HG02678 (cell line): ENCODE results near the gene ANKDD1B.

Experiments used
- ATAC-seq: cut with Tn5 transposase; IDR thresholded peaks from one replicate; pipeline ENCODE4 v1.9.1; 2021; ENCODE audit warnings: mild to moderate bottlenecking, moderate library complexity; ENCODE audit not compliant: unreplicated experiment

Gene ANKDD1B

DNA sequence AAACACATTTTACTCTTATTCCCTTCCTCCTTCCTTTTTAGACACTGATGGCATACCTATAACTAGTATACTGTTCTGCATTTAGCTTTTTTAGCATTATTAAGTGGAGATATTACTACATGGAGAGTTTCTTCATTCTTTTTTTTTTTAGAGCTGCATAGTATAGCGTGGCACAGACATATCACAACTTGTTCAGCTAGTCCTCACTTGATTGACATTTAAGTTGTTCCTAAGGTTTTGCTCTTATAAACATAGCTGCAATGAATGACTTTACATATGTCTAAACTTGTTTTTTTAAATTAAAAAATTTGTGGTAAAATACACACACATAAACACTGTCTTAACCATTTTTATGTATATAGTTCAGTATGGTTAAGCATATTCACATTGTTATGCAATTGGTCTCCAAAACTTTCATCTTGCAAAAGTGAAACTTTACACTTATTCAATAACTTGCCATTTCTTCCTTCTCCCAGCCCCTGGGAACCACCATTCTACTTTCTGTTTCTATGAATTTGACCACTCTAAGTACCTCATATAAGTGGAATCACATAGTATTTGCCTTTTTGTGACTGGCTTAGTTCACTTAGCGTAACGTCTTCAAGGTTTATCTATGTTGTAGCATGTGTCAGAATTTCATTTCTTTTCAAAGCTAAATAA lies 48.7 kb downstream of the ANKDD1B start:
- ATAC-seq = no peak

DNA sequence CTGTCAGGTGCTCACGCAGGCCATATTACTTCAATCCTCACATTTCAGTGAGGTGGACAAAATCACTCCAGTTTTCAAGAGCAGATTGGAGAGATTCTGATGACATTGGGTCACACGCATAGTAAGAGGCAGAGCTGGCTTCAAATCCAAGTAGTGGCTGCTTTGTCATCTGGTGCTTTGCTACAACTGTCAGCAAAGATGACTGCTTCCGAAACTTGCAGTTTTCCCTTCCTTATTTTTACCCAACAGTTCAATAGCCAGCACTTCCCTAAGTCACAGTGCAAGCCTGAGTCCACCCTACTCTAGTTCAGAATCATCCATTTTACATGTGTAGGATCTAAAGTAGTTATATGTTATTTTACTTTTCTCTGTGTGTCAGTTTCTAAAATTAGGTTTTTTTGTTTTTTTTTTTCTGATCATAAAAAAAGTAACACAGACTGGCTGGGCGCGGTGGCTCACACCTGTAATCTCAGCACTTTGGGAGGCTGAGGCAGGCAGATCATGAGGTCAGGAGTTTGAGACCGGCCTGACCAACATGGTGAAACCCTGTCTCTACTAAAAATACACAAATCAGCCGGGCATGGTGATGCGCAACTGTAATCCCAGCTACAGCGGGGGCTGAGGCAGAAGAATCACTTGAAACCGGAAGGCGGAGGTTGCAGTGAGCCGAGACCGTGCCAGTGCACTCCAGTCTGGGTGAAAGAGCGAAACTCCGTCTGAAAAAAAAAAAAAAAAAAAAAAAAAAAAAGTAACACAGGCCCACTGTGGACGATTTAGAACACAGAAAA lies 49.6 kb downstream of the ANKDD1B start:
- no peak for ATAC-seq

DNA sequence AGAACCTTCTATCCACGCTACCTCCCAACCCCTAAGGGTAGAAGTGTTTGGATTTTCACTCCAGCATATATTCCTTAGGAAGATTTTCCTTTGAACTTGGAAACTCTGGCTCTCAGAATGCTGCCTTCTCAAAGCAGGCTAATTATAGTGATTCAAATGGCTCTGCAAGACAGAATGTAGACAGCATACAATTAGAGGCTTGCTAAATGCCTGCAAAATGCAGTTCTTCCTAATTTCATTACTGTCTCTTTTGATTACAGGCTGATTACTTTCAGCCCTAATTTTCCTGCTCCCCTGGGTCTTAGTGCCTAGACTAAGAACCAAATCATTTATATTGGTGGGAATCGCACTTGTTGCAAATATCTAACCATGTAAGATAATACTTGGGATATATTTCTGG lies 50.8 kb downstream of the ANKDD1B start:
- no peak for ATAC-seq

DNA sequence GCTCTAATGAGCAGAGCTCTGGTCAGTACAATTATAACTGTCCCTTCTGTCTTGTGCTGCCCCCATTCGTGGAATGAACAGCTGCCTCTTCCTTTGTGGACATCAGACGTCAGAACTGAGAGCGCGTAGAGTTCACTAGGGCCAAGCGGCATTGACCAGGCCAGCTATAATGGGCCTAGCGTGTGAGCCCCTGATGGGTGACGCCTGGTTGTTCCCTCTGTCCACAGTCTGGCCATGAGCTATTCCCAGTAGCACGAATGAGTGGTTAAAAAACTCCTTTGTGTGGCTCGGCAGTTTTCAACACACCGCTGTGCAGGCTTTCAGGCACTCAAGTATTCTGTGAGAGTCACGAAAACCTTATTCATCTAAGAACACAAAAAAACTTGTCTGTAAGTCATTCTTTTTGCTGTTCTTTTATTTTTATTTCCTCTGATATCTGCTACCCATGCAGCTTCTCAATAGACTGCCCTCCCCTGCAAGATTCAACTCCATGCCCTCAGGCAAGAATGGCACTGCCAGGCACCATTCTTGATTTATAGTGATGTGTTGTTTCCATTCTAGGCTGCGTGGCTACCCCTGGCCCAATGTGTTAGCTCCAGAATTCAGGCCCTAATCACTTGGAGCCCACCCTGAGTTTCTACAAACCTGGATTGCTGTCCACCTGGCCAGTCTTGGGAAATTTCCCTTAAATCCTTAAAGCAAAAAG lies 52.5 kb downstream of the ANKDD1B start:
- ATAC-seq = no peak

DNA sequence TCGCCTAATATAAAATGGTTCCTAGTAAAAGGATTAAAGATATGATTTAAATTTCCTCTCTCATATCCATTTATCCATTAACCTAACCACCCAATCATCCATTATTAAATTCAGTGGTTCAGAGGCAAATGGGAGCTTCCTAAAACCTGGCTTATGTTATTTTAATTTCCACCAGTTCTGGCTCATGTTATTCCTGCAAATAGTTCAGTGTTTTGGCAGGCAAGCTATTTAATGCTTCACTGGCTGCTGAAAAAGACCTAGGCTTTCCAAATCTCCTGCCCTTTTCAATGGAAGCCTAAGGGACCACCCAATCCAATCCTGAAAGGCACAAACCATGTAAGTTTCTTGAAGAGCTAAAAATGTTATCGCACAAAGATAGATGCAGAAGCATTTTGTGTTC lies 53.7 kb downstream of the ANKDD1B start:
- no peak for ATAC-seq

DNA sequence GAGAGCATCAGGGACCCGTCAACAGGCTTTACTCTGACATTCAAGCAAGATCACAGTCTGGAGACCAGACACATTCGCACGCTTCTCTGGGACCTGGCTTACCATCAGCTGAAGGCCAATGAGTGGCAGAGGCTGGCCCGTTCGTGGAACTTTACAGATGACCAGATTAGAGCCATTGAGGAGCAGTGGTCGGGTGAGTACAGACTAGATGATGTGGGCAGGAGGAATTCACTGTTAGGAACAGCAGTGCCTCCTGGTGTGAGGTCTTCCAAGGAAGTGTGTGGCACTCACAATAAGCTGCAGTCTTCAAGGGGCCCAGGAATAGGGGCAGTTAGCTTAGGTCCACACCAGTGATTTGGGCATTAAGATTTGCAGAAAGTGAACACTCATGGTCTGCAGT lies 55.5 kb downstream of the ANKDD1B start:
- ATAC-seq = no peak

DNA sequence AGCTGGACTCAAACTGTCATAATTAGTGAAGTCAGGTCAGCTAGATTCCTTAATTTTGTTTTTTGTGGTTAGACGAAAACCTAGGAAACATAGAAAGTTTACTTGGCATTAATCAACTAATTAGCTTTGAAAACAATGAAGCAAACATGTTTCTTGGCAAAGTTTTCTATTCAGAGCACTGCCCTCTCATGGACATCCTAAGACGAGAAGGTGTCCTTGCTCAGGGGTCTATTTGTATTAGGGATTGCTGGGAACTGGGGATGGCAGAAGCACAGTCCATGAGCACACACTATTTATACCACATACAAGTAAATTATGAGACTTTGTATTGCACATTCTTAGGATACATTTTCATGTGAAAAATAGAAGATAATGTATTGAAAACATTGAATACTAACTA lies 56.3 kb downstream of the ANKDD1B start:
- no peak for ATAC-seq

DNA sequence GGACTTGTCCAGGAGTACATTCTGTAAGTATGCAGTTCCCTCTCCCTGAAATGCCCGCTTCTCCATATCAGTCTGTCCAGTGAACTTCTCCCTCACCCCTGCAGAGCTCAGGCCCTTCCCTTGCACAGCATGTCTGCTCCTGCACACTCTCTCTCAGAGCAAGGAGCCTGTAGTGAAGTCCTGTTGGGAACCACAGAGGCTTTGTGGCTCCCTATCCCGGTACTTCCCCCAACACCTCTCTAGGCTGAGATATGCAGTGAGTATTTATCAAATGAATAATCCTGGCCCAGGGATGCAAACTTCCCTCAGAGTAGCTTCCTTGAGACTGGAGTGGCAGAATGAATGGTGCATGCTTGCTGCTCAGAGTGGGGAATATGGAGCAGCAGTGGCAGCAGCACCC lies 57.2 kb downstream of the ANKDD1B start:
- no peak for ATAC-seq

DNA sequence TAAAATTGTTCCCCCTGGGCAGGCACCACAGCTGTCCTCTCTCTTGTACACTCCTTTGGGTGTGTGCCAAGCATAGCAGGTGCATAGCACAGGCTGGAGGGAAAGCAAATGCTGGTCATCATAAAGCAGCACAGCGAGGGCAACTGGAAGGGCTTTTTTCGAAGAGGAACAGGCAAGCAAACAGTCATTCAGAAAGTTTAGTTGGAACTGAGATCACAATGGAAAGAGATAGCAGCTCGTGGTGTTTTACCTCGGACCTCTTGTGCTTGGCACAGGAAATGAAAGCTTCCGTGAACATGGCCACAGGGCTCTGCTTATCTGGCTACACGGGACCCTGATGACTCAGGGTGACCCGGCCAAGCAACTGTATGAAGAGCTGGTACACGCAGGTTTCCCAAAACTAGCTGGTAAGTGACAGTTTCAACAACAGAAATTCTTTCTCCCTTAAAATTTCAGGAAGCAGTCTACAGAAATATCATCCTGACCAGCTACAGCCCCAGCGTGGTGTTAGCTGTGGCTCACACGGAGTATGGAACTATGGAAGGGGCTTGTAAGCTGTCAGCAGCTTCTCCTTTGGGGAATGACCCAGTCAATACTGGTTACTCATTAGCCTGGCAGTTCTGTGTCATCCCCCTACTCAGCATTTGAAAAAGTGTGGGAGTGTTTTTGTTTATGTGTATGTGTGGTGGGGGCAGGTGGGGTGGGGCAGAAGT lies 57.9 kb downstream of the ANKDD1B start:
- ATAC-seq = peak; percentile 93

DNA sequence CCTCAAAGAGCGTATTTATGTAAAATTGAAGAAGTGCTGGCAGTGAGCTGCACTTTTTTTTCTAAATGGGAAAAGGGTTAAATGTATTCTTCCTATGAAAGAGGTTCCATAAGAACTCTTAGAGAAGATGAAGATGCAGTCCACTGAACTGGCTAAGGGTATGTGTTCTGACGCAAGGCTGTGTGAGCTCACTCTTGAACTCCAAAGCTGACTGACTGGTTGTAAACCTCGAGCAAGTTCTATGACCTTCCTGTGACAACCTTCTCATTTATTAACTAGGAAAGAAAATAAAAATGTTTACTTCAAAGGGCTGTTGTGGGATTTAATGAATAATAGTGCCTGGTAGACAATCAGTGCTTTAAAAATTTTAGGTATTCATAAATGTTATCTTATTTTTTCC lies 59.3 kb downstream of the ANKDD1B start:
- ATAC-seq = no peak

DNA sequence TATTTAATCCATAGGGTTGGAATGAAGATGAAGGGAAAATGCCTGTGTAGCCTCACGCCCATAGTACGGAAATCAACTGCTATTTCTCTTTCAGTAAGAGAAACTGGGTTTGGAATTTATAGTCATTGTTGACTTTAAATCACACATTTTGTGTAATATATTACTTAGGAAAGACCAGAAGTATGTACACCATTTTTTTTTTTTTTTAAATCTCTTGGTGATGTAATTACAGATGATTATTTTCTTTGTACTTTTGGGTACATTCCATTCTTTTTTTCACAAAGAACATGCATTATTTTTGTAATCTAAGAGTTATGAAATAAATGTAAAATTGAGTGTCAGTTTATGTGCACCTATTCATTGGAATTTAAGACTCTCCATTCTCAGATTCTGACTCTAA lies 60.3 kb downstream of the ANKDD1B start:
- no peak for ATAC-seq

DNA sequence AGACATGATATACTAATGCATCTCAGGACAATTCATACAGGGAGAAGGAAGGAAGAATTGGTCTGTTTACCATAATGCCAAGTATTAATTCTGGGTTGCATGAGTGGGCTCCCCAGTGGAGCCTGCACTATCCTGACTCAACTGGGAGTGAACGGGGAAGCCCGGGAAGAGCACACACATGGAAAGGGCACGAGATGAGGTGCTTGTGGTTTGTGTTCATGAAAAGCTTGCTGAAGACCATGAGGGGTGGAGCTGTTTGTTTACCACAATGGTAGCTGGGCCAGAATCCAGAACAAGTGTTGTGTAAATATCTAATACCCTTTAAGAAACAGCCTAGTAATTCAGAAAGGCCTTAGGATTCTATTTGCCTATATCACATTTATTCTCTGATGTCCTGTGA lies 61.4 kb downstream of the ANKDD1B start:
- ATAC-seq = no peak

DNA sequence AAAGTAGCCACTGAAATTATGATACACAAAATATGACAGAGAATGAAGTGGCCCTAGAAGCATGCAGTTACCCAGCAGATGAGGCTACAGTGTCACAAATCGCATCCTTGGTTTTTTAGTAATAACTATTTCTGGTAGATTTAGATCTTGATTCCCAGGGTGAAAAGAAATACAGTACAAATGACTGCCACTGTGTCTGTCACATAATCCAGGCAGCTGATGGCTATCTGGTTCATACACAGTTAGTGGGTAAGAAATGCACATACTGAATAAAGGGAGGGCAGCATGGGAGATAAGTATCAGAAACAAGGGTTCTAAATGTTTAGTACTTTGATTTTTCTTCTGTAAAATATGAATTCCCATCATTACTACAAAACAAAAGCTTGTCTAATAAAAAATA lies 64.5 kb downstream of the ANKDD1B start:
- no peak for ATAC-seq

DNA sequence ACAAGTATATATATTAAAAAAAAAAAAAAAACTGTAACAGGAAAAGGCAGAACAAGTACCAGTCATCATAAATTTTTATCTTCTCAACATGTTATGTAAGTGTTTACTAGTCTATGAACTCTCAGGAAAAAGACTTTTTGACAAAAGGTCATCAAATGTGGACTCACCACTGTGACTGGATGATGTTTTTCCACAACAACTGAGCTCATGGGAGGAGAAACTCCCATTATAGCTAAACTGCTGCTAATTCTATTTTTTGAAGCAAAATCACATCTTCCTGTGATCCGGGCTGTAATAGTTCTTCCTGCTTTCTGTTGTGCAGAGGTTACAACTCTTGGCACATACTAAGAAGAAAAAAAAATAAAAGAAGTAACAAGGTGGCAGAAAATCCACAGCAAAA lies 66.4 kb downstream of the ANKDD1B start:
- ATAC-seq = no peak

DNA sequence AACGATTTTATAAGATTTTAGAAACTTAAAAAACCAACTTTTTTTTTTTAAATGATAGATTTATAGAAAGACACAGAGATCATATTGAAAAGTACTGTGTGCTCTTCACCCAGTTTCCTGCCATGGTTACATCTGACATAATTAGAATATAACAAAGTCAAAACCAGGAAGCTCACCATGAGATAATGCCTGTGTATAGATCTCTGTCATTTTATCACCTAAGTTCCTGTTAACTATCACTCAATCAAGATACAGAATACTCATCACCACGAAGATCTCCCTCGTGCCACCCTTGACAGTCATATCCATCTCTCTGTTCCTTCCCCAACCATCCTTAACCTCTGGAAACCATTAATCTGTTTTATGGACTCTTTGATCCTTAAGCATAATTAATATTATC lies 66.9 kb downstream of the ANKDD1B start:
- ATAC-seq = no peak

DNA sequence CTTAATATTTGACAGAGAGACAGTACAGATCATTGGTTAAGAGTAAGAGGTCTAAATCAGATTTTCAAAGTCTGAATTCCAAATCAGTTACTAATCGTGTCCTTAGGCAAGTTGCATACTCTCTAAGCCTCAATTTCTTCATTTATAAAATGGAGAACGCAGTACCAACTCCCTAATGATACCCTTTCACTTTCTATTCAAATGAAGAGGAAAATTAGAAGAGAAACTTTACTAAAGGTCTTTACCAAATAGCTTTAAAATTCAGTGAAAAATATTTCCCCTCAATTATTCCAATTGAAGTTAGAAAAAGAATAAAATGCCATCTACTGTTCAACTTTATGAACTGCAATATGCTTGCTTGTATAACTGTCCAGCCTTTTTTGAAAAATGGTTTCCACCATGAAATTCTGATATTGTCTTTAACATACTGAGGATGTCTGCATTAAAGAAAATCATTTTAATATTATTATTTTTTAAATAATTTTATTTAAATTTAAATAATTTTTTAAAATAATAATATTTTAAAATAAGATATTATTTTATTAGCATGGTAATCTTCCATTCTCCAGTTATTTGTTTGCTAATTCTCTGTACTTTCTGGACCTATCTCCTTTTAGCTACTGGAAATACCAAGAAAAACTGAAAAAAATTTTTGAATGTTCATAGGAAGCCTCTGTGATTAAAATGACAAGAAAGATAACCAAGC lies 70.0 kb downstream of the ANKDD1B start:
- ATAC-seq = no peak

DNA sequence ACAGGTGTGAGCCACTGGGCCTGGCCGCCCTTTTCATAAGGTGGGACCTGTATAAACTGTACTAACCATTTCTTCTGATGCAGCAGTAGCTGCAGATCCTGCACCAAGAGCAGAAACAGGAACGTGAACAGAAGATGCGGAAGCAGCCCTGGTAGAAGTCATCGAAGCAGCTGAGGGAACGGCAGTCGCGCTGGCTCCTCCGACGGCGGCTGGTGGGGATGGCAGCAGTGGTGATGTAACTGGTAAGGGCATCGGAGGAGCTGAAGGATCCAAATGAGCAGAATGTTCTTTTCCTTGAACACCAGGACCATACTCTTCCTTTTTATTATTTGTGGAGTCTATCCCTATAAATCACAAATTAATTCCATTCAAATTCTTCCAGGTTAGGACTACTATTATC lies 73.9 kb downstream of the ANKDD1B start:
- ATAC-seq = no peak

DNA sequence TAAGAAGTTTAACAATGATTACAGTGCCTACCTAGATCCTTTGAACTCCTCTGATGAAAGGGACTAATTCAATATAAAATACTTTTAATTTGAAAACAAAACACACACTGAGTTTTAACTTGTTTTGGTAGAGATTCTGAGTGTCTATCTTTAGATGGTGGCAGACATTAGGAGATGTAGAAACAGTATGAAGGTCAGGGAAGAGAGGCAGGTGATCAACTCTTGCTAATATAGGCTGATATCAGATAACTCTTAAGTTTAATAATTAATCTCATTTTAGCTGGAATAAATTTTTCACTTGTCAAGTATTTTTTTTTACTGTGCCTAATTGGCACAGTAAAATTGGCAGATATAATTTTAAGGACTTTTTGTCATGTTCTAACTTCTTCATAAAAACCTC lies 75.2 kb downstream of the ANKDD1B start:
- ATAC-seq = no peak

DNA sequence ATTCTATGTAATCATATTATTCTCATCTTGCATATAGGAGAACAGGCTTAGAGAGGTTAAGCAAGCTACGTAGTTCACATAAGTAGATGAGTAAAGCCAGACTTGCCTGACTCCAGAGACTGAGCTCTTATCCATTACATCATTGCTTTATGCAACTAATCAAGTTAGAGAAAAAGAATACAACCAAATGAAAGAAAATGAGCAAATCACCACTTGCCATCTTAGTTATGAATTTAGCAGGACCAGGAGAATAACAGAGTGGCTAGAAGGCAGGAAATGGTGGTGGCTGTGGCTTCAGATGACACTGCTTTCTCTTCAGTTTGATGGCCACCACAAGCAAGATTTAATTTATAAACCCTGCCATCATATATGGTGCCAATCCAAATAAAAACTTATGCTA lies 79.4 kb downstream of the ANKDD1B start:
- no peak for ATAC-seq

DNA sequence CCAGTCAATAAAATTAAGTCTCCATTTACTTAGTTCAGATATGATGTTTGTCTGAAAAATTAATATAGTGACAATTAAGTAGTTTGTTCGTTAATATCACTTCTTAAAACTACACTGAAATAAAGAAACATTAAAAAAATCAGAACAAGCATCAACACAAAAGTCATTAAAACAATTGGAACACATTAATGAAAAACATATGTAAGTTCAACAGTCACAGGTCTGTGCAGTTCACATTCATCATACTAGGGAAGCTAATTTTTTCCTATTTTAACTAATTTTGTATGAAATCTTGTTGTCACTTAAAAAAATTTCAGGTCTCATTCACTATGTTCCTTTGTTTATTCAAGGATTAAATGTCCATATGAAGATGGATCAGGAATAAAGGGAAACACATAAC lies 83.5 kb downstream of the ANKDD1B start:
- no peak for ATAC-seq
